Right atrium auricular region (tissue), 2 donors: ENCODE measurements around the gene CCDC178. TPM values are rescaled to one million over a fixed set of nuclear protein-coding genes. Genes with fewer than 3 reads are reported as not detected.
"Not testable (repeated sequence)": the region's sequence is repeated elsewhere in the genome, so short reads cannot be mapped to it uniquely, and the experiment has no call there.

Source experiments
- DNase-seq: peaks from one replicate; pipeline ENCODE4 v3.0.0-alpha.2; 2019; ENCODE audit warnings: low spot score
- H3K27ac ChIP-seq, 2 donors: fragments of 200-600 bp; sonication (generic); 1 replicate in 1 of 2; 2 replicates in 1 of 2; pipeline ENCODE4 v1.5.1; 2016 to 2019
- H3K27me3 ChIP-seq, 2 donors: fragments of 200-600 bp; sonication (generic); one replicate each; pipeline versions ENCODE4 v1.5.1 to v1.6.0; 2017 to 2019
- H3K36me3 ChIP-seq: fragments of 200-600 bp; sonication (generic); one replicate; pipeline ENCODE4 v1.5.1; 2016
- H3K4me1 ChIP-seq, 2 donors: fragments of 200-600 bp; sonication (generic); one replicate each; pipeline versions ENCODE4 v1.5.1 to v1.6.0; 2017 to 2019
- H3K4me3 ChIP-seq, 2 donors: fragments of 200-600 bp; sonication (generic); 1 replicate in 1 of 2; 2 replicates in 1 of 2; pipeline ENCODE4 v1.5.1; 2017 to 2019; ENCODE audit warnings: mild to moderate bottlenecking in 1 of 2, moderate library complexity in 1 of 2
- H3K9me3 ChIP-seq, 2 donors: fragments of 200-600 bp; sonication (generic); one replicate each; pipeline ENCODE4 v1.5.1; 2019
- total RNA-seq, 2 donors: library from RNA; depleted of rRNA; stranded (reverse); fragments of >200 nt; gene quantifications; one replicate each; pipeline ENCODE4 v1.1.0, GENCODE V29; 2016
- TF ChIP-seq, protein P1 (sequence below), 2 donors: fragments of 200-600 bp; sonication (generic); IDR thresholded peaks; one replicate each; pipeline ENCODE4 v1.5.1; 2019; ENCODE audit warnings: antibody characterized with exemption in 2 of 2

CCDC178 gene
- total RNA-seq, 2 donors from 2014 or later = not detected

DNA sequence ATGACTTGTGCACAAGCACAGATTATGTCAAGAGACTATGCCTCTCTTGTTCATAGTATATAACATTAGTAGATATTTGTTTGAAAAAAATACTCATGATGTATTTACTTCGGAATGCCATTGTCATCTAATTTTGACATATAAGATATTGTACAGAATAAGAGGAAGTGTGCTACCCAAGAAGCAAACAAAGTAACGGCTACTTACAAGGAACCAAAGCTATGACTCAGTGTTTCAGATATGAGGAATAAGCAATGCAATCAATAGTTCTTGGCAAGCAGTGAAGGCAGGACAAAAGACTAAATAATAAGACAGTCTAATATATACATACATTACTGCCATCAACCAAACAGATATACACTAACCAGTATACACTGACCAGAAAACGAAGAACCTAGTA lies 256.3 kb downstream of the CCDC178 start:
- no peaks in the 10 kb centered on the region for H3K27me3 ChIP-seq
- H3K36me3 ChIP-seq = no peaks in the 10 kb centered on the region
- DNase-seq = no peak
- no peaks in the 10 kb centered on the region for H3K4me1 ChIP-seq
- no peaks in the 10 kb centered on the region for H3K9me3 ChIP-seq
- TF ChIP-seq, protein P1, sequence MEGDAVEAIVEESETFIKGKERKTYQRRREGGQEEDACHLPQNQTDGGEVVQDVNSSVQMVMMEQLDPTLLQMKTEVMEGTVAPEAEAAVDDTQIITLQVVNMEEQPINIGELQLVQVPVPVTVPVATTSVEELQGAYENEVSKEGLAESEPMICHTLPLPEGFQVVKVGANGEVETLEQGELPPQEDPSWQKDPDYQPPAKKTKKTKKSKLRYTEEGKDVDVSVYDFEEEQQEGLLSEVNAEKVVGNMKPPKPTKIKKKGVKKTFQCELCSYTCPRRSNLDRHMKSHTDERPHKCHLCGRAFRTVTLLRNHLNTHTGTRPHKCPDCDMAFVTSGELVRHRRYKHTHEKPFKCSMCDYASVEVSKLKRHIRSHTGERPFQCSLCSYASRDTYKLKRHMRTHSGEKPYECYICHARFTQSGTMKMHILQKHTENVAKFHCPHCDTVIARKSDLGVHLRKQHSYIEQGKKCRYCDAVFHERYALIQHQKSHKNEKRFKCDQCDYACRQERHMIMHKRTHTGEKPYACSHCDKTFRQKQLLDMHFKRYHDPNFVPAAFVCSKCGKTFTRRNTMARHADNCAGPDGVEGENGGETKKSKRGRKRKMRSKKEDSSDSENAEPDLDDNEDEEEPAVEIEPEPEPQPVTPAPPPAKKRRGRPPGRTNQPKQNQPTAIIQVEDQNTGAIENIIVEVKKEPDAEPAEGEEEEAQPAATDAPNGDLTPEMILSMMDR (IDR thresholded peaks at IDR 0.05) = no peak
- no peak overlapping the region for H3K4me3 ChIP-seq
- H3K27ac ChIP-seq = no peak overlapping the region

DNA sequence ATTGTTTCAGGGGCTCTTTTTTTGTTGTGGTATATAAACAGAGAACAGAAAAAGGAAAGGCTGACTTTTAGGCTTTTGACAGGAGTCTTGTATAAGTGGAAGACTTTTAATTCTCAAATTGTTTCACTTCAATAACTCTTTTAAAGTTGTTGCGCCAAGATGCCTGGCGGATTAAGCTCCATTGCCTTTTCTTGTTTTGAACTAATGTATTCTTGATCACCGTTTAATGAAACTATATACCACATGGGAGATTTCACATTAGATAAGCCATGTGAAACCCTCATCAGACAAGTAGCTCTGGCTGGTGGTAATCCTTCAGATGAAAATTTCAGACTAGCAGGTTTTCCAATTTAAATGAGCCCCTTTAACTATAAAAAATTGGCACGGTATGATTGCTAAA lies 257.4 kb downstream of the CCDC178 start:
- TF ChIP-seq, protein P1 (IDR thresholded peaks at IDR 0.05) = no peak

DNA sequence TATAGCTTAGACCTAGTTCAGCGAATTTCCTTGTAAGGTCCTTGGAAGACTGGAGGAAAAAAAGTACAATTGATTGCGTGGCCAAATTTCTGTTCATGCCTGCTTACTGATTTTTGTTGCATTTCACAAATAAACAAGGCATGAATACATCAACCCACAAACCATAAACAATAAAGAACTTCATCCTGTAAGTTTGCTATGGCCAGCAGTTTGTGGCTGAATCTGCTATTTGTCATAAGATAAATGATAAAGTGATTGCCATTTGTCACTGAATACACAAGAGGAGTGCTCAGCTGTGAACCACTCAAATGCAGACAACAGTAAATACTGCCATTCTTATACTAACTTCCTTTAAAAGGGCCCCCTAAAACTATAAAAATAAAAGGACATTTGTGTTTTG lies 259.5 kb downstream of the CCDC178 start:
- Histone ChIP-seq H3K4me3 (no peak overlapping the region), H3K36me3 (no peaks in the 10 kb centered on the region), H3K9me3 (no peaks in the 10 kb centered on the region), H3K27me3 (no peaks in the 10 kb centered on the region), H3K27ac (no peak overlapping the region), H3K4me1 (no peaks in the 10 kb centered on the region)
- TF ChIP-seq, protein P1 (IDR thresholded peaks at IDR 0.05) = no peak
- no peak for DNase-seq

More for the DNA sequence above, 257.4 kb downstream of the CCDC178 start:
- no peaks in the 10 kb centered on the region for H3K36me3 ChIP-seq
- H3K9me3 ChIP-seq = no peaks in the 10 kb centered on the region
- H3K4me3 ChIP-seq = no peak overlapping the region
- H3K27me3 ChIP-seq = no peaks in the 10 kb centered on the region
- no peak for DNase-seq
- no peak overlapping the region for H3K27ac ChIP-seq
- no peaks in the 10 kb centered on the region for H3K4me1 ChIP-seq

DNA sequence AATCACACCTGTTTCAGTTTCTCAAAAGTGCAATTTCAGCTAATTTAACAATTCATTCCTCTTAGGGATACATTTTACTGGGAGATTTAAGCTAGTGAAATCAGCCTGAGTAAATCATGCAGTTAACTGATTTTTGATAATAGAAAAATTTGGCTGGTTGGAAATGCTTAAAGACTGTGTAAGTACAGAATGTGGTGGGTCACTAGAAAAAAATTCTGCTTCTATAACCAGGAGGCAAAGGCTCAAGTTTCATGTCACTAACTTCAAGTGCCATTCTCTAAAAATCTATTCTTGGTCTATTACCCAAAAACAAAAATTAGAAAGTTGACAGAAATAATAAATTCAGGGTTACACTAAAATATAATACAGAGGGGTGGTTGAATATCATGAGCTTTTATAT lies 271.3 kb downstream of the CCDC178 start:
- Histone ChIP-seq H3K9me3 (no peaks in the 10 kb centered on the region), H3K27me3 (no peaks in the 10 kb centered on the region), H3K36me3 (no peaks in the 10 kb centered on the region), H3K4me3 (no peak overlapping the region), H3K4me1 (no peaks in the 10 kb centered on the region), H3K27ac (no peak overlapping the region)
- TF ChIP-seq, protein P1 (IDR thresholded peaks at IDR 0.05) = no peak
- no peak for DNase-seq

DNA sequence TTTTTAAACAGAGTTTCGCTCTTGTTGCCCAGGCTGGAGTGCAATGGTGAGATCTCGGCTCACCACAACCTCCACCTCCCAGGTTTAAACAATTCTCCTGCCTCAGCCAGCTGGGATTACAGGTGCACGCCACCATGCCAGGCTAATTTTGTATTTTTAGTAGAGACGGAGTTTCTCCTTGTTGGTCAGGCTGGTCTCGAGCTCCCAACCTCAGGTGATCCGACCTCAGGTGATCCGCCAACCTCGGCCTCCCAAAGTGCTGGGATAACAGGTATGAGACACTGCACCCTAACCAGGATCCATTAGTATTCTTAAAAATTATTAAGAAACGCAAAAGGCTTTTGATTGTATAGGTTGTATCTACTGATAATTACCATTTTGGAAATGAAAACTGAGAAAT lies 276.4 kb downstream of the CCDC178 start:
- DNase-seq, H3K4me3 ChIP-seq, H3K27me3 ChIP-seq, H3K9me3 ChIP-seq, H3K4me1 ChIP-seq, H3K36me3 ChIP-seq, H3K27ac ChIP-seq: not testable (repeated sequence)

DNA sequence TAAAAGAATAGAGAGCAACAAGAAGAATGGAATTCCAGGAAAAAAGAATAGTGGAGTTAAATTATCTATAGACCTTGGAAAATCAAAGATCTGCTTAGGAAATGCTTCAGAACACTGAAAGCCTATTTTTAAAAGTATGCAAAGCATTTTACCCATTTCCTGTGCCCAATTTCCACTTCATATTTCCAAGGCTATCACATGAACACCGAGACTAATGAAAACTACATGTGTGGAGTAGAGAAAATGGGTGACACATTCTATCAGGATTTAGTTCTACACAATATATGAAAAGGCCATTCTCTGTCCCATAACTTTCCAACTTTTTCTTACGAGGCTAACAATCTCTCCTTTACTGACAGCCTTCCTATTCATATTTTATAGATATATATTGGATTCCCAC lies 279.4 kb downstream of the CCDC178 start:
- no peaks in the 10 kb centered on the region for H3K9me3 ChIP-seq
- H3K4me1 ChIP-seq = no peaks in the 10 kb centered on the region
- no peaks in the 10 kb centered on the region for H3K36me3 ChIP-seq
- DNase-seq = no peak
- H3K4me3 ChIP-seq = no peak overlapping the region
- no peak overlapping the region for H3K27ac ChIP-seq
- TF ChIP-seq, protein P1 (IDR thresholded peaks at IDR 0.05) = no peak
- H3K27me3 ChIP-seq = no peaks in the 10 kb centered on the region
